HG03196 (cell line): ENCODE measurements around the gene PCDHA9.
"Not testable (repeated sequence)": the region's sequence is repeated elsewhere in the genome, so short reads cannot be mapped to it uniquely, and the experiment has no call there.

Experiments used
- ATAC-seq: cut with Tn5 transposase; IDR thresholded peaks from one replicate; pipeline ENCODE4 v1.9.1; 2021; ENCODE audit not compliant: unreplicated experiment

PCDHA9 gene

GRCh38 chr5:140875085-140876065 is 27.2 kb downstream of the PCDHA9 start, which contains the start of gene PCDHA12:
PCDHA12 (plus strand) TSS chr5:140875308; CDS start chr5:140875473, 165 bp downstream.
- ATAC-seq = no peak

- ATAC-seq = not testable (repeated sequence)
These were observed 28.5 kb downstream of the PCDHA9 start for GRCh38 chr5:140876541-140877261.

GRCh38 chr5:140877262-140877581 is 29.0 kb downstream of the PCDHA9 start:
- ATAC-seq = no peak

GRCh38 chr5:140881889-140882590 is 33.9 kb downstream of the PCDHA9 start, which contains the start of gene PCDHA13:
PCDHA13 (plus strand) TSS chr5:140882124; CDS start chr5:140882269, 145 bp downstream.
- no peak for ATAC-seq

GRCh38 chr5:140882591-140882899 is 34.4 kb downstream of the PCDHA9 start:
- ATAC-seq = no peak

GRCh38 chr5:140883373-140883772 is 35.2 kb downstream of the PCDHA9 start:
- no peak for ATAC-seq

- ATAC-seq = no peak
These were observed 35.9 kb downstream of the PCDHA9 start for GRCh38 chr5:140883927-140884697.
